GM23338 (cell line): ENCODE measurements around the gene EFCAB6. TPM values are rescaled to one million over a fixed set of nuclear protein-coding genes. Genes with fewer than 3 reads are reported as not detected.

Experiments
- ATAC-seq: fragments of 200-7000 bp; cut with Tn5 transposase; 3 replicates; pipeline ENCODE4 v1.9.1; 2020
- DNase-seq: peaks from one replicate; pipeline ENCODE4 v3.0.0-alpha.2; 2015; ENCODE audit warnings: low spot score
- H2AFZ ChIP-seq: fragments of 200-600 bp; sonication (generic); 2 replicates; pipeline ENCODE4 v1.8.0; 2016; ENCODE audit warnings: antibody characterized with exemption, mild to moderate bottlenecking, moderate library complexity
- H3F3A ChIP-seq: fragments of 200-600 bp; sonication (generic); replicated peaks from 2 replicates; pipeline ENCODE4 v1.8.0; 2017; ENCODE audit warnings: antibody characterized with exemption, mixed run types, low read depth
- H3K27ac ChIP-seq: fragments of 200-600 bp; sonication (generic); 2 replicates; pipeline ENCODE4 v1.6.1; 2016; ENCODE audit warnings: low read depth
- H3K27me3 ChIP-seq: fragments of 200-600 bp; sonication (generic); 2 replicates; pipeline ENCODE4 v1.8.0; 2016; ENCODE audit warnings: mild to moderate bottlenecking, mixed run types, moderate library complexity; ENCODE audit not compliant: insufficient read depth
- H3K36me3 ChIP-seq: fragments of 200-600 bp; sonication (generic); 2 replicates; pipeline ENCODE4 v1.8.0; 2016; ENCODE audit warnings: mild to moderate bottlenecking; ENCODE audit not compliant: insufficient read depth
- H3K4me1 ChIP-seq: fragments of 200-600 bp; sonication (generic); 2 replicates; pipeline ENCODE4 v1.8.0; 2016; ENCODE audit warnings: mild to moderate bottlenecking, moderate library complexity; ENCODE audit not compliant: insufficient read depth
- H3K4me2 ChIP-seq: fragments of 200-600 bp; sonication (generic); 2 replicates; pipeline ENCODE4 v1.7.1; 2017; ENCODE audit warnings: mixed run types
- H3K4me3 ChIP-seq: fragments of 200-600 bp; sonication (generic); 2 replicates; pipeline ENCODE4 v1.6.1; 2016; ENCODE audit warnings: mixed run types
- H3K79me2 ChIP-seq: fragments of 200-600 bp; sonication (generic); replicated peaks from 2 replicates; pipeline ENCODE4 v1.8.0; 2017; ENCODE audit warnings: mild to moderate bottlenecking; ENCODE audit not compliant: insufficient read depth
- H3K9me2 ChIP-seq: fragments of 200-600 bp; sonication (generic); 2 replicates; pipeline ENCODE4 v1.8.0; 2017; ENCODE audit not compliant: insufficient read depth
- H4K20me1 ChIP-seq: fragments of 200-600 bp; sonication (generic); replicated peaks from 2 replicates; pipeline ENCODE4 v1.8.0; 2017; ENCODE audit warnings: mild to moderate bottlenecking; ENCODE audit not compliant: insufficient read depth
- H3K27ac Mint-ChIP-seq: 2 replicates; pipeline ENCODE4 v1.8.0; 2020; ENCODE audit warnings: inconsistent platforms, mild to moderate bottlenecking, moderate library complexity, mixed read lengths
- H3K27me3 Mint-ChIP-seq: 3 replicates; pipeline ENCODE4 v1.8.0; 2022; ENCODE audit warnings: low read depth, mild to moderate bottlenecking, moderate library complexity, mixed read lengths, inconsistent platforms; ENCODE audit not compliant: insufficient read depth, poor library complexity
- H3K36me3 Mint-ChIP-seq: 3 replicates; pipeline ENCODE4 v1.8.0; 2021; ENCODE audit warnings: low read depth, mild to moderate bottlenecking, inconsistent platforms, moderate library complexity, mixed read lengths
- H3K4me1 Mint-ChIP-seq: 3 replicates; pipeline ENCODE4 v1.8.0; 2020; ENCODE audit warnings: mild to moderate bottlenecking, inconsistent platforms, mixed read lengths
- H3K4me3 Mint-ChIP-seq: 3 replicates; pipeline ENCODE4 v1.8.0; 2021; ENCODE audit warnings: moderate library complexity, mild to moderate bottlenecking, inconsistent platforms, mixed read lengths
- H3K9me3 Mint-ChIP-seq: 3 replicates; pipeline ENCODE4 v1.8.0; 2020; ENCODE audit warnings: moderate library complexity, mild to moderate bottlenecking, inconsistent platforms, mixed read lengths
- CREB1 ChIP-seq: fragments of 250-450 bp; sonication (Bioruptor Pico); IDR thresholded peaks from 2 replicates; pipeline ENCODE4 v1.5.0; 2020; ENCODE audit warnings: low read depth, mild to moderate bottlenecking, moderate library complexity
- EZH2 ChIP-seq: fragments of 200-600 bp; sonication (generic); IDR thresholded peaks from one replicate; pipeline ENCODE4 v1.8.0; 2017; ENCODE audit warnings: antibody characterized with exemption, mild to moderate bottlenecking, low read depth; ENCODE audit not compliant: unreplicated experiment
- EZH2phosphoT487 ChIP-seq: fragments of 200-600 bp; sonication (generic); IDR thresholded peaks from one replicate; pipeline ENCODE4 v1.8.1; 2018; ENCODE audit warnings: antibody characterized with exemption; ENCODE audit not compliant: unreplicated experiment
- JUNB ChIP-seq: IDR thresholded peaks from one replicate; pipeline ENCODE4 v1.6.1; 2016; ENCODE audit warnings: antibody characterized with exemption; ENCODE audit not compliant: unreplicated experiment
- NANOG ChIP-seq: IDR thresholded peaks from 2 replicates; pipeline ENCODE4 v1.6.1; 2016; ENCODE audit warnings: antibody characterized with exemption, borderline replicate concordance
- STAT1 ChIP-seq: IDR thresholded peaks from one replicate; pipeline ENCODE4 v1.6.1; 2016; ENCODE audit warnings: antibody characterized with exemption; ENCODE audit not compliant: unreplicated experiment
- ZNF114 ChIP-seq: fragments of 250-450 bp; sonication (Bioruptor Pico); IDR thresholded peaks from 2 replicates; pipeline ENCODE4 v1.5.0; 2020; ENCODE audit warnings: mild to moderate bottlenecking, moderate library complexity
- ZNF331 ChIP-seq: fragments of 250-450 bp; sonication (Bioruptor Pico); IDR thresholded peaks from 2 replicates; pipeline ENCODE4 v1.5.0; 2020; ENCODE audit warnings: low read depth, mild to moderate bottlenecking, moderate library complexity
- polyA plus RNA-seq: library from polyadenylated mRNA; unstranded; fragments of >200 nt; fragmentation: Nextera tagmentation; extraction: Ambion mirVana; gene quantifications from 2 replicates; pipeline ENCODE4 v1.2.1, GENCODE V29; 2016
- total RNA-seq: library from RNA; depleted of rRNA; stranded (reverse); fragments of >200 nt; shearing (Covaris generic); gene quantifications from 2 replicates; pipeline ENCODE4 v1.2.3, GENCODE V29; 2014
- TF ChIP-seq, protein P1 (sequence below): fragments of 250-450 bp; sonication (Bioruptor Pico); IDR thresholded peaks from 2 replicates; pipeline ENCODE4 v1.5.0; 2020; ENCODE audit warnings: mild to moderate bottlenecking, moderate library complexity
- TF ChIP-seq, protein P2 (sequence below): IDR thresholded peaks from 2 replicates; pipeline ENCODE4 v1.6.1; 2016; ENCODE audit warnings: antibody characterized with exemption
- TF ChIP-seq, protein P3 (sequence below), 2 experiments: fragments of 200-600 bp in 1 of 2; sonication (generic) in 1 of 2; conservative IDR thresholded peaks; 2 replicates each; pipeline versions ENCODE4 v1.5.1 to v1.6.1; 2016 to 2017; ENCODE audit warnings: antibody characterized with exemption in 2 of 2, low read depth in 2 of 2, mild to moderate bottlenecking in 2 of 2, moderate library complexity in 1 of 2

The EFCAB6 gene
- total and polyA plus RNA-seq, 2 experiments from 2014 or later, result 1.1 to 1.8 TPM

DNA sequence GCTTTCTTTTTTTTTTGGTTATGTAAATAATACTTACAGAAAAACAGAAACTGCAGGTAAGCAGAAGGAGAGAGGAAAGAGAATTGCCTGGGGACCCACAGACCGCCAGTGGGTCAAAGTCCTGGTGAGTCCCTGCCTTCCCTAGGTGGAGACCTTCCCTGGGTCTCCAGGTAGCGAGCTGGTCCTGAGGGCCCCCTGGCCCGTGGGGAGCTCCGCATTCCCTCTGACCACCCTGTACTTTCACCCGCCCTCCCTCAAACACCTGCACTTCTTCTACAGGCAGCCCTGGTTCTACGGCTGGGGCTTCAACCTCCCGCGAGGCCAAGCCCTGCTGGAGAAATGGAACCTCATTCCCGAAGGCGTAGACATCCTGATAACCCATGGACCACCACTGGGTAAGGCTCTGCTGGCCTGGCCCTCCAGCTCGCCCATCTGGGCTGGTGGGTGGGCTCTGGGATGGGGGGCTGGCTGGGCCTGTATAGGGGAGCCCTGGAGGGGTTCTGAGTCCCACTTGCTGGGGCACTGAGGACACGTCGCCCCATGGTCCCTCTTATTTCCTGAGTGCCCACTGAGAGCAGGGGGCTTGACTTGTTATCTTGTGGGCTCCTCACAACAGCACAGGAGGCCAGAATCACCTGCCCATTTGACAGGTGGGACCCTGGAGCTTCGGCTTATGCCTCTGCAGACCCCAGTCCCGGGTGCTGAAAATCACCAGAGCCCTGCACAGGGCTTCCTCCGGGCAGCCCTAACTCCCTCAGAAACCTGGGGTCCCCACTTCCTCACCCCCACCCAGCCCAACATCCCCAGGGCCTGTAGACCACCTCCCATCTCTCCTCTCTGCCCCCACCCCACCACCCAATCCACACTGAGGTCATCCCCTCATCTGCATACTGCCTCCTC lies 313.9 kb downstream of the EFCAB6 start:
- Histone ChIP-seq H3K36me3 (no peaks in the 10 kb centered on the region), H3K4me1 (no peaks in the 10 kb centered on the region), H4K20me1 (no peaks in the 10 kb centered on the region), H3K27me3 (no peaks in the 10 kb centered on the region), H3F3A (no peaks in the 10 kb centered on the region), H3K27ac (no peak overlapping the region), H3K4me2 (no peak overlapping the region), H2AFZ (no peak overlapping the region), H3K9me2 (no peaks in the 10 kb centered on the region; the same call in 1 of the 2 replicates), H3K79me2 (no peaks in the 10 kb centered on the region), H3K4me3 (no peak overlapping the region)
- Mint-ChIP-seq H3K27ac (no peak overlapping the region), H3K4me3 (no peak overlapping the region), H3K36me3 (peaks cover 8% of the 10 kb centered on the region; the same call in 2 of the 3 replicates), H3K9me3 (peaks cover 44% of the 10 kb centered on the region), H3K4me1 (no peaks in the 10 kb centered on the region), H3K27me3 (no peaks in the 10 kb centered on the region)
- no peak for ATAC-seq
- TF ChIP-seq, protein P1, sequence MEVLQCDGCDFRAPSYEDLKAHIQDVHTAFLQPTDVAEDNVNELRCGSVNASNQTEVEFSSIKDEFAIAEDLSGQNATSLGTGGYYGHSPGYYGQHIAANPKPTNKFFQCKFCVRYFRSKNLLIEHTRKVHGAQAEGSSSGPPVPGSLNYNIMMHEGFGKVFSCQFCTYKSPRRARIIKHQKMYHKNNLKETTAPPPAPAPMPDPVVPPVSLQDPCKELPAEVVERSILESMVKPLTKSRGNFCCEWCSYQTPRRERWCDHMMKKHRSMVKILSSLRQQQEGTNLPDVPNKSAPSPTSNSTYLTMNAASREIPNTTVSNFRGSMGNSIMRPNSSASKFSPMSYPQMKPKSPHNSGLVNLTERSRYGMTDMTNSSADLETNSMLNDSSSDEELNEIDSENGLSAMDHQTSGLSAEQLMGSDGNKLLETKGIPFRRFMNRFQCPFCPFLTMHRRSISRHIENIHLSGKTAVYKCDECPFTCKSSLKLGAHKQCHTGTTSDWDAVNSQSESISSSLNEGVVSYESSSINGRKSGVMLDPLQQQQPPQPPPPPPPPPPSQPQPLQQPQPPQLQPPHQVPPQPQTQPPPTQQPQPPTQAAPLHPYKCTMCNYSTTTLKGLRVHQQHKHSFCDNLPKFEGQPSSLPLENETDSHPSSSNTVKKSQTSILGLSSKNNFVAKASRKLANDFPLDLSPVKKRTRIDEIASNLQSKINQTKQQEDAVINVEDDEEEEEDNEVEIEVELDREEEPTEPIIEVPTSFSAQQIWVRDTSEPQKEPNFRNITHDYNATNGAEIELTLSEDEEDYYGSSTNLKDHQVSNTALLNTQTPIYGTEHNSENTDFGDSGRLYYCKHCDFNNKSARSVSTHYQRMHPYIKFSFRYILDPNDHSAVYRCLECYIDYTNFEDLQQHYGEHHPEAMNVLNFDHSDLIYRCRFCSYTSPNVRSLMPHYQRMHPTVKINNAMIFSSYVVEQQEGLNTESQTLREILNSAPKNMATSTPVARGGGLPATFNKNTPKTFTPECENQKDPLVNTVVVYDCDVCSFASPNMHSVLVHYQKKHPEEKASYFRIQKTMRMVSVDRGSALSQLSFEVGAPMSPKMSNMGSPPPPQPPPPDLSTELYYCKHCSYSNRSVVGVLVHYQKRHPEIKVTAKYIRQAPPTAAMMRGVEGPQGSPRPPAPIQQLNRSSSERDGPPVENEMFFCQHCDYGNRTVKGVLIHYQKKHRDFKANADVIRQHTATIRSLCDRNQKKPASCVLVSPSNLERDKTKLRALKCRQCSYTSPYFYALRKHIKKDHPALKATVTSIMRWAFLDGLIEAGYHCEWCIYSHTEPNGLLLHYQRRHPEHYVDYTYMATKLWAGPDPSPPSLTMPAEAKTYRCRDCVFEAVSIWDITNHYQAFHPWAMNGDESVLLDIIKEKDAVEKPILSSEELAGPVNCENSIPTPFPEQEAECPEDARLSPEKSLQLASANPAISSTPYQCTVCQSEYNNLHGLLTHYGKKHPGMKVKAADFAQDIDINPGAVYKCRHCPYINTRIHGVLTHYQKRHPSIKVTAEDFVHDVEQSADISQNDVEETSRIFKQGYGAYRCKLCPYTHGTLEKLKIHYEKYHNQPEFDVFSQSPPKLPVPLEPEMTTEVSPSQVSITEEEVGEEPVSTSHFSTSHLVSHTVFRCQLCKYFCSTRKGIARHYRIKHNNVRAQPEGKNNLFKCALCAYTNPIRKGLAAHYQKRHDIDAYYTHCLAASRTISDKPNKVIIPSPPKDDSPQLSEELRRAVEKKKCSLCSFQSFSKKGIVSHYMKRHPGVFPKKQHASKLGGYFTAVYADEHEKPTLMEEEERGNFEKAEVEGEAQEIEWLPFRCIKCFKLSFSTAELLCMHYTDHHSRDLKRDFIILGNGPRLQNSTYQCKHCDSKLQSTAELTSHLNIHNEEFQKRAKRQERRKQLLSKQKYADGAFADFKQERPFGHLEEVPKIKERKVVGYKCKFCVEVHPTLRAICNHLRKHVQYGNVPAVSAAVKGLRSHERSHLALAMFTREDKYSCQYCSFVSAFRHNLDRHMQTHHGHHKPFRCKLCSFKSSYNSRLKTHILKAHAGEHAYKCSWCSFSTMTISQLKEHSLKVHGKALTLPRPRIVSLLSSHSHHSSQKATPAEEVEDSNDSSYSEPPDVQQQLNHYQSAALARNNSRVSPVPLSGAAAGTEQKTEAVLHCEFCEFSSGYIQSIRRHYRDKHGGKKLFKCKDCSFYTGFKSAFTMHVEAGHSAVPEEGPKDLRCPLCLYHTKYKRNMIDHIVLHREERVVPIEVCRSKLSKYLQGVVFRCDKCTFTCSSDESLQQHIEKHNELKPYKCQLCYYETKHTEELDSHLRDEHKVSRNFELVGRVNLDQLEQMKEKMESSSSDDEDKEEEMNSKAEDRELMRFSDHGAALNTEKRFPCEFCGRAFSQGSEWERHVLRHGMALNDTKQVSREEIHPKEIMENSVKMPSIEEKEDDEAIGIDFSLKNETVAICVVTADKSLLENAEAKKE, result no peak
- TF ChIP-seq ZNF331 (CRISPR knock-in tag), result no peak
- TF ChIP-seq, protein P2, sequence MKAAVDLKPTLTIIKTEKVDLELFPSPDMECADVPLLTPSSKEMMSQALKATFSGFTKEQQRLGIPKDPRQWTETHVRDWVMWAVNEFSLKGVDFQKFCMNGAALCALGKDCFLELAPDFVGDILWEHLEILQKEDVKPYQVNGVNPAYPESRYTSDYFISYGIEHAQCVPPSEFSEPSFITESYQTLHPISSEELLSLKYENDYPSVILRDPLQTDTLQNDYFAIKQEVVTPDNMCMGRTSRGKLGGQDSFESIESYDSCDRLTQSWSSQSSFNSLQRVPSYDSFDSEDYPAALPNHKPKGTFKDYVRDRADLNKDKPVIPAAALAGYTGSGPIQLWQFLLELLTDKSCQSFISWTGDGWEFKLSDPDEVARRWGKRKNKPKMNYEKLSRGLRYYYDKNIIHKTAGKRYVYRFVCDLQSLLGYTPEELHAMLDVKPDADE, result no peak
- TF ChIP-seq STAT1, result no peak
- no peak for TF ChIP-seq EZH2
- TF ChIP-seq CREB1 (CRISPR knock-in tag), result no peak
- TF ChIP-seq, protein P3, sequence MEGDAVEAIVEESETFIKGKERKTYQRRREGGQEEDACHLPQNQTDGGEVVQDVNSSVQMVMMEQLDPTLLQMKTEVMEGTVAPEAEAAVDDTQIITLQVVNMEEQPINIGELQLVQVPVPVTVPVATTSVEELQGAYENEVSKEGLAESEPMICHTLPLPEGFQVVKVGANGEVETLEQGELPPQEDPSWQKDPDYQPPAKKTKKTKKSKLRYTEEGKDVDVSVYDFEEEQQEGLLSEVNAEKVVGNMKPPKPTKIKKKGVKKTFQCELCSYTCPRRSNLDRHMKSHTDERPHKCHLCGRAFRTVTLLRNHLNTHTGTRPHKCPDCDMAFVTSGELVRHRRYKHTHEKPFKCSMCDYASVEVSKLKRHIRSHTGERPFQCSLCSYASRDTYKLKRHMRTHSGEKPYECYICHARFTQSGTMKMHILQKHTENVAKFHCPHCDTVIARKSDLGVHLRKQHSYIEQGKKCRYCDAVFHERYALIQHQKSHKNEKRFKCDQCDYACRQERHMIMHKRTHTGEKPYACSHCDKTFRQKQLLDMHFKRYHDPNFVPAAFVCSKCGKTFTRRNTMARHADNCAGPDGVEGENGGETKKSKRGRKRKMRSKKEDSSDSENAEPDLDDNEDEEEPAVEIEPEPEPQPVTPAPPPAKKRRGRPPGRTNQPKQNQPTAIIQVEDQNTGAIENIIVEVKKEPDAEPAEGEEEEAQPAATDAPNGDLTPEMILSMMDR (conservative IDR thresholded peaks at IDR 0.05; ENCODE audit: low read depth in 2 of 2), result no peak
- TF ChIP-seq JUNB, result no peak
- TF ChIP-seq EZH2phosphoT487, result no peak
- no peak for TF ChIP-seq ZNF114 (CRISPR knock-in tag)
- TF ChIP-seq NANOG, result no peak
- DNase-seq, result no peak
